ENCODE results near the gene AFF3.
A peak's percentile ranks its signal among the peaks of the same experiment; 100 is the strongest.

AFF3 gene

GRCh38 chr2:99974275-99974674 is 168.1 kb downstream of the AFF3 start:
- peak; percentile 22 for DNase-seq (ENCODE audit: low read depth, low spot score)

GRCh38 chr2:99971326-99971900 is 171.0 kb downstream of the AFF3 start:
- TF ChIP-seq CTCF (IDR thresholded peaks at IDR 0.05; ENCODE audit: low read depth, low read length): no peak
- DNase-seq (ENCODE audit: low read depth, low spot score): peak; percentile 36
- H3K4me3 ChIP-seq (ENCODE audit: low read depth, low read length): no peak overlapping the region
- in situ Hi-C loops (cut with HindIII; ENCODE audit: low sequenced_read_pairs): no loop called here

More at GRCh38 chr2:99974275-99974674, 168.1 kb downstream of the AFF3 start:
- in situ Hi-C loops (cut with HindIII; ENCODE audit: low sequenced_read_pairs): no loop called here
- no peak overlapping the region for H3K4me3 ChIP-seq (ENCODE audit: low read depth, low read length)
- no peak for TF ChIP-seq CTCF (IDR thresholded peaks at IDR 0.05; ENCODE audit: low read depth, low read length)

GRCh38 chr2:99970292-99970868 is 172.0 kb downstream of the AFF3 start:
- no peak overlapping the region for H3K4me3 ChIP-seq (ENCODE audit: low read depth, low read length)
- no peak for TF ChIP-seq CTCF (IDR thresholded peaks at IDR 0.05; ENCODE audit: low read depth, low read length)
- no peak for DNase-seq (ENCODE audit: low read depth, low spot score)
- in situ Hi-C loops (cut with HindIII; ENCODE audit: low sequenced_read_pairs): no loop called here

GRCh38 chr2:99961196-99961913 is 181.0 kb downstream of the AFF3 start:
- no peak for TF ChIP-seq CTCF (IDR thresholded peaks at IDR 0.05; ENCODE audit: low read depth, low read length)
- DNase-seq (ENCODE audit: low read depth, low spot score): no peak
- no peak overlapping the region for H3K4me3 ChIP-seq (ENCODE audit: low read depth, low read length)
- in situ Hi-C loops (cut with HindIII; ENCODE audit: low sequenced_read_pairs): no loop called here

- H3K4me3 ChIP-seq (ENCODE audit: low read depth, low read length): no peak overlapping the region
- no peak for DNase-seq (ENCODE audit: low read depth, low spot score)
- in situ Hi-C loops (cut with HindIII; ENCODE audit: low sequenced_read_pairs): no loop called here
- TF ChIP-seq CTCF (IDR thresholded peaks at IDR 0.05; ENCODE audit: low read depth, low read length): no peak
Measured at GRCh38 chr2:99960790-99961189, 181.6 kb downstream of the AFF3 start.

- H3K4me3 ChIP-seq (ENCODE audit: low read depth, low read length): no peak overlapping the region
- no peak for TF ChIP-seq CTCF (IDR thresholded peaks at IDR 0.05; ENCODE audit: low read depth, low read length)
- DNase-seq (ENCODE audit: low read depth, low spot score): no peak
- in situ Hi-C loops (cut with HindIII; ENCODE audit: low sequenced_read_pairs): no loop called here
Measured at GRCh38 chr2:99960291-99960690, 182.1 kb downstream of the AFF3 start.
